Spinal cord (tissue), 10 donors: ENCODE data around the gene CRYGB. TPM values are rescaled to one million over a fixed set of nuclear protein-coding genes. Genes with fewer than 3 reads are reported as not detected.
"Not testable (repeated sequence)": the region's sequence is repeated elsewhere in the genome, so short reads cannot be mapped to it uniquely, and the experiment has no call there.

Experiments used
- DNase-seq, 6 donors: peaks; one replicate each; pipeline versions ENCODE4 v3.0.0 to v3.0.0-alpha.2; 2013 to 2015; ENCODE audit warnings: low spot score in 6 of 6, low read depth in 4 of 6
- H3K27ac ChIP-seq: one replicate; pipeline ENCODE4 v1.5.1; 2013; ENCODE audit warnings: low read depth, low read length, control low read depth
- H3K27me3 ChIP-seq: one replicate; pipeline ENCODE4 v1.6.1; 2013; ENCODE audit warnings: low read length; ENCODE audit not compliant: control insufficient read depth, insufficient read depth
- H3K36me3 ChIP-seq: one replicate; pipeline ENCODE4 v1.6.1; 2013; ENCODE audit warnings: low read length; ENCODE audit not compliant: control insufficient read depth, insufficient read depth
- H3K4me1 ChIP-seq: one replicate; pipeline ENCODE4 v1.6.1; 2013; ENCODE audit warnings: low read length; ENCODE audit not compliant: control insufficient read depth, insufficient read depth
- H3K4me3 ChIP-seq: one replicate; pipeline ENCODE4 v1.5.1; 2013; ENCODE audit warnings: low read depth, low read length, control low read depth
- H3K9me3 ChIP-seq: one replicate; pipeline ENCODE4 v1.6.1; 2013; ENCODE audit warnings: low read length; ENCODE audit not compliant: control insufficient read depth, insufficient read depth
- WGBS: methylation state at CpG from one replicate; pipeline ENCODE4 v1.1.5; 2013; ENCODE audit warnings: missing lambda C conversion rate; ENCODE audit not compliant: insufficient coverage; 5-methylcytosine and 5-hydroxymethylcytosine counted together
- polyA plus RNA-seq, 2 donors: library from polyadenylated mRNA; unstranded; fragments of 120-200 nt; gene quantifications; one replicate each; pipeline ENCODE4 v1.2.1, GENCODE V29; 2013; ENCODE audit not compliant: insufficient read length in 2 of 2
- total RNA-seq, 2 donors: library from RNA; depleted of rRNA in 1 of 2; stranded (reverse); fragments of 120-200 nt in 1 of 2; fragments of >200 nt in 1 of 2; gene quantifications; one replicate each; pipeline versions ENCODE4 v1.2.3 to v1.2.4, GENCODE V29; 2013 to 2014
- donor health status: healthy.

Gene CRYGB
- total and polyA plus RNA-seq, 4 donors: not detected

DNA sequence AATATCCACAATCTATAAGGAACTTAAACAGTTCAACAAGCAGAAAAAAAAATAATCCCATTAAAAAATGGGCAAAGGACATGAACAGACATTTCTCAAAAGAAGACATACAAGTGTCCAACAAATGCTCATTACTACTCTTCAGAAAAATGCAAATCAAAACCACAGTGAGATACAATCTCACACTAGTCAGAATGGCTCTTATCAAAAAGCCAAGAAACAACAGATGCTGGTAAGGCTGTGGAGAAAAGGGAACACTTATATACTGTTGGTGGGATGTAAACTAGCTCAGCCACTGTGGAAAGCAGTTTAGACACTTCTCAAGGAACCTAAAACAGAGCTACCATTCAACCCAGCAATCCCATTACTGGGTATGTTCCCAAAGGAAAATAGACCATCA is 7.2 kb upstream of the CRYGB start:
- Histone ChIP-seq H3K27me3 (no peaks in the 10 kb centered on the region), H3K4me1 (no peaks in the 10 kb centered on the region), H3K4me3 (no peak overlapping the region), H3K36me3 (no peaks in the 10 kb centered on the region), H3K9me3 (no peaks in the 10 kb centered on the region), H3K27ac (no peak overlapping the region)
- DNase-seq: no peak

DNA sequence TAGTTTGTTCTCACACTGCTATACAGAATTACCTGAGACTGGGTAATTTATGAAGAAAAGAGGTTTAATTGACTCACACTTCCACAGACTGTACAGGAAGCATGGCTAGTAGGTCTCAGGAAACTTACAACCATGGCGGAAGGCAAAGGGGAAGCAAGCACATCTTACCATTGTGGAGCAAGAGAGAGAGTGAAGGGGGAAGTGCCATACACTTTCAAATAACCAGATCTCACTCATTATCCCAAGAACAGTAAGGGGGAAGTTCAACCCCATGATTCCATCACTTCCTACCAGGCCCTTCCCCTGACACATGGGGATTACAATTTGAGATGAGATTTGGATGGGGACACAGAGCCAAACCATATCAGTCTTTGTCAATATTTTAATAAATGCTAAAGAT is 5.0 kb upstream of the CRYGB start:
- DNase-seq: no peak
- Histone ChIP-seq H3K9me3 (no peaks in the 10 kb centered on the region), H3K27ac (no peak overlapping the region), H3K36me3 (no peaks in the 10 kb centered on the region), H3K4me1 (no peaks in the 10 kb centered on the region), H3K4me3 (no peak overlapping the region), H3K27me3 (no peaks in the 10 kb centered on the region)
- no CpG with 5 or more reads among the region's 1 CpG for WGBS

DNA sequence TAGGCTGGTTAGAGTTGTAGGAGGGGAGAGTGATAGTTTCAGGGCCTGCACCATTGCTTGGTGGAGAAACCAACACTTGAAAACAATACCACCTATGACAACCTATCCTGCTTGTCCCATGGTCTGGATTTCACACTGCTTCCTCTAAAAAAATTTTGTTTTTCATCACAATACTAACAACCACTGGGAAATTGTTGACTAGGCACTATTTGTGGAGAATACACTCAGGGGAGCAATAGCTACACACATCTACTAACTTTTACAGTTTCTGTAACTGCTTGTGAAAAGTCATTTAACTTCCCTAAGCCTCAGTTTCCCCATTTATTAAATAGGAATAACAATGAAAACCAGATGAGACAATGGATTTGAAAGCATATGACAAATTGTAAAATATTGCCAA is 4.1 kb upstream of the CRYGB start:
- no peak overlapping the region for H3K4me3 ChIP-seq
- H3K36me3 ChIP-seq: no peaks in the 10 kb centered on the region
- no peaks in the 10 kb centered on the region for H3K27me3 ChIP-seq
- H3K4me1 ChIP-seq: no peaks in the 10 kb centered on the region
- H3K9me3 ChIP-seq: no peaks in the 10 kb centered on the region
- DNase-seq: no peak
- no peak overlapping the region for H3K27ac ChIP-seq

DNA sequence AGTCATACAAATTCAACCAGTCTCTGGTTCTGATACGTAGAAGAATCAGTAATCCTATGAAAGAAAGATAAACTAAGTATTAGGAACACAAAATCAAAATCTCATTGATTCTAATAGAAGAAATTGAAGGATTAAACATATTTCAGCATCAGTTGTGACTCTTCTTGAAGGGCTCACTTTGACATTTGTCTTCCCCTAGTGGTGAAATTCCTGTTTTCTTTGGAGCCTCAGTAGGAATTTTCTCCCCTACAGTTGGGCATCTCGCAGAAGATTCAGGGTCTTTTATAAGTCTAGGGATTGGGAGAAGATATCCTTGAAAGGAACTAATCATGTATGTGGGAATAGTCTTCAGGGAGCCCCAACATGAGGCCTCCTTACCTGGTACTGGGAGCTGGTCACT is 2.8 kb upstream of the CRYGB start:
- no peaks in the 10 kb centered on the region for H3K27me3 ChIP-seq

DNA sequence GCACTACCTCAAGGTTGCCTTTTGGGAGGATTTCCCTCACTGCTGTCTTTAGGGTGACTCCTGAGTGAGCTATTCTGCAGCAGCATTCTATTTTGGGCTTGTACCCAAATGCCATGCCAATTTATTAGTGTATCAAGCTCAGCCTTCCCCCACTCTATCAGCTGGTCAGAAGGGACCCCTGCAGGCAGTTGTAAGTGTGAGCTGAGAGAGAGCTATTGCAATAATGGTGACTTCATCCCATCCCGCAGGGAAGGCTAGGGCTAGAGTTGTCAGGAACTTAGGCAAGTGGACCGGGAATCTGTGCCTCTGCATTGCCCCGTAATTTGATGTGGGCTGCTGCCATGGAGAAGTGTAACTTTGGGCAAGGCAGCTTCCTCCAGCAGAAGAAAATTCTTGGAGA is 1.8 kb upstream of the CRYGB start:
- 86% methylated on average over 3 of the region's 3 CpGs for WGBS
- no peaks in the 10 kb centered on the region for H3K27me3 ChIP-seq
- DNase-seq: no peak

More for the DNA sequence above, 2.8 kb upstream of the CRYGB start:
- WGBS: 50% methylated on average over 1 of the region's 2 CpGs
- DNase-seq: no peak
- Histone ChIP-seq H3K9me3 (no peaks in the 10 kb centered on the region), H3K4me1 (no peaks in the 10 kb centered on the region), H3K36me3 (no peaks in the 10 kb centered on the region), H3K27ac (no peak overlapping the region), H3K4me3 (no peak overlapping the region)

DNA sequence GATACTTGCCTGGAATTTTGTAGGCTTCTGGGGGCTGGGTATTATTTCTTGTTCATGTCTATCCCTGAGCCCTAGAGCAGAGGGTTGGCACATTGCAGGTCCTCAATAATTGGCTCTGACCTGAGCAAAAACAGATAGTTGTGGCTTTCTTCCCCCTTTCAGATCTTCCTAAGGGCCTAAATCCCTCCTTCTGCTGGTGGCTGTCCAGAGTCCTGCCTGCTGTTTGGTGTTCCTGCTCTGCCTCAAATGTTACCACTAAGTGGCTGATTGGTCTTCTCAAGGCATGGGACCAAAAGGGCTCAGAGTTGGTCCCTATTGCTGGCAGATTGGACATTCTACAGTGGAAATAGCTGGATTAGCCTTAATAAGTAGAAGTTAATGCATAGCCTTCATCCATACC is 1.1 kb upstream of the CRYGB start:
- Histone ChIP-seq H3K9me3 (no peaks in the 10 kb centered on the region), H3K27ac (no peak overlapping the region), H3K36me3 (no peaks in the 10 kb centered on the region), H3K4me3 (no peak overlapping the region), H3K27me3 (no peaks in the 10 kb centered on the region), H3K4me1 (peaks cover 2% of the 10 kb centered on the region)
- no peak for DNase-seq

More for the DNA sequence above, 1.8 kb upstream of the CRYGB start:
- H3K4me3 ChIP-seq: no peak overlapping the region
- no peaks in the 10 kb centered on the region for H3K9me3 ChIP-seq
- no peak overlapping the region for H3K27ac ChIP-seq
- no peaks in the 10 kb centered on the region for H3K4me1 ChIP-seq
- H3K36me3 ChIP-seq: no peaks in the 10 kb centered on the region

DNA sequence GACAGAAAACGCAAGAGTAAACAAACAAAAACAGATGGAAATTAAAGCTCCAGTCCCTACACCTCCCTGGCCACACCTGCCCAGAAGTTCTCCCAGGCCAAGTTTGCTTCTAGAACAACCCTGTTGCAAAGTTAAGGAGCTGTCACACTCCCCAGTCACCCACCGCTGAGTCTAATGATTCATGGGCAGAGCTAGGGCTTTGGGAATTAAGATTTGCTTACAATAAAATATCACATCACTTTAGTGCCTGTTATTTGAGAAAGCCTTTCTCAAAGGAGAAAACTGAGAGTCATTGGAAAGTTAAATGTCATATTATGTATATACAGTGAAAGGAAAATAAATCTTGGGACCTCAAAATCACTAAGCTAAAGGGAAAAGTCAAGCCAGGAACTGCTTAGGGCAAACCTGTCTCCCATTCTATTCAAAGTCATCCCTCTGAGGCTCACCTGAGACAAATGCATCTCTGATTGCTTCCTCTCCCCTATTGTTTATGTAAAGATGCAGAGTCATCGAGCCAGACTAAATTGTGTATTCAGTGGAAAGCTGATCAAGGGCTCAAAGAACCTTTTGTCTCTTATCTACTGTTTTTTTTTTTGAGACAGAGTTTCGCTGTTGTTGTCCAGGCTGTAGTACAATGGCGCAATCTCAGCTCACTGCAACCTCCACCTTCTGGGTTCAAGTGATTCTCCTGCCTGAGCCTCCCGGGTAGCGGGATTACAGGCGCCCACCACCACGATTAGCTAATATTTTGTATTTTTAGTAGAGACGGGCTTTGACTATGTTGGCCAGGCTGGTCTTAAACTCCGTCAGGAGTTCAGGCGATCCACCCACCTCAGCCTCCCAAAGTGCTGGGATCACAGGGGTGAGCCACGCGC is 2.8 kb downstream of the CRYGB start:
- Histone ChIP-seq H3K36me3 (no peaks in the 10 kb centered on the region), H3K4me1 (peaks cover 2% of the 10 kb centered on the region), H3K4me3 (no peak overlapping the region), H3K27ac (no peak overlapping the region), H3K9me3 (no peaks in the 10 kb centered on the region), H3K27me3 (no peaks in the 10 kb centered on the region)
- WGBS: 64% methylated on average over 5 of the region's 14 CpGs
- no peak for DNase-seq

DNA sequence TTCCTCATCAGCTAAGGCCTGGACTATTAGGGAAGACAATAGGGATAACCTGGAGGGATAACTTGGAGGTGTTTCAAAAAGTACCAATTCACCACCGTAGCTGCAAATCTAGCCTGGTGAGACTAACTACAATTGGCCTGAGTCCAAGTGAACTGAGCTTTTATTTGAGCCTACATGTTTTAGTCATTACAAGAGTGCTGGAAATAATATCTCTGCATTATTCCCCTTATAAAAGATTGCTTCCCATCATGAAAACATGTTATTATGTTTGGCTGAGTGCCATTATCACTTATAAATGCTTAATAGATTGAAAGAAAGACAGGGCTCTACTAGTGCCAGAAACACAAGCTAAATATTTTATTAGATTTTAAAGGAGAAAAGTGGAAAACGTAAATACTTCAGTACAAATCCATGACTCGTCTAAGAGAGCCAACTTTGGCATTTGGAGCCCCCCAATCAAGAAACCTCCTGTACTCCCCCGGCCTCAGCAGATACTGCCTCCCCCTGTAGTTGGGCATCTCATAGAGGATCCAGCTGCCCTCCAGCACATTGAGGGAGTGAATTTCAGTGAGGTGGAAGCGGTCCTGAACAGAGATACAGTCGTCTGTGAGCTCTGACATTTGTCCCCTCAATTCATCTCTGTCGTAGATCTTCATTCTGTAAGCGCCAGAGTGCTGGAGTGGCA is 3.6 kb downstream of the CRYGB start:
- DNase-seq: peak in 2 of 6 donors; percentile 60 to 85
- H3K27ac ChIP-seq: no peak overlapping the region
- WGBS: 28% methylated on average over 4 of the region's 8 CpGs

DNA sequence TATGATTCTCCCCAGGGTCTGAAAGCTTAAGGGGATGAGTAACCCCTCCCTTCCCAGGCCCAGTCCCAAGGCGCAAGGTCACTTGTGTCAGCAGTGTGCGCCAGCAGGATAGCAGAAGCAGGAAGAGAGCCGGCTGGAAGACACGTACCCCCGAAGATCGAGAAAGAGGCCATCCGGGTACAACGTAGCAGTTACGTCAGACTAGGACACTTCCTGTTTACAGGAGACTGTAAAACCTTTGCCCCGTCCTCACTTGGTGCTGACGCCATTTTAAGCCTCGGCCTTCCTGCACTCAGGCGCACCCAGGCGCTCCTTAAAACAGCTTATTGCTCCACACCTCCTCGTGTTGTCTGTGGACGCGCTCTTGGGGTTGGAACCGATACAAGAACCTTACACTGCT is 6.5 kb downstream of the CRYGB start:
- no peaks in the 10 kb centered on the region for H3K27me3 ChIP-seq
- no peak for DNase-seq
- H3K9me3 ChIP-seq: no peaks in the 10 kb centered on the region
- peaks cover 9% of the 10 kb centered on the region for H3K4me1 ChIP-seq
- H3K27ac ChIP-seq: no peak overlapping the region
- no peaks in the 10 kb centered on the region for H3K36me3 ChIP-seq
- H3K4me3 ChIP-seq: no peak overlapping the region
- 94% methylated on average over 18 of the region's 18 CpGs for WGBS

More for the DNA sequence above, 3.6 kb downstream of the CRYGB start:
- no peaks in the 10 kb centered on the region for H3K36me3 ChIP-seq
- no peak overlapping the region for H3K4me3 ChIP-seq
- H3K27me3 ChIP-seq: no peaks in the 10 kb centered on the region
- peaks cover 2% of the 10 kb centered on the region for H3K4me1 ChIP-seq
- H3K9me3 ChIP-seq: no peaks in the 10 kb centered on the region

DNA sequence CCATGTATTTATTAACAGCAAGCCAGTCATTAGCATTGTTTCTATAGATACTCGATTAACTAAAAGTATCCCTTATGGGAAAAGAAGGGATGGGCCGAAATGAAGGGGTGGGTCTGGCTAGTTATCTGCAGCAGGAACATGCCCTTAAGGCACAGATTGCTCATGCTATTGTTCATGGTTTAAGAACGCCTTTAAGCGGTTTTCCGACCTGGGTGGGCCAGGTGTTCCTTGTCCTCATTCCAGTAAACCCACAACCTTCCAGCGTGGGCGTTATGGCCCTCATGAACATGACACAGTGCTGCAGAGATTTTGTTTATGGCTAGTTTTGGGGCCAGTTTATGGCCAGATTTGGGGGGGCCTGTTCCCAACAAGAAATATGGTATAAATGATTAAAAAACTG is 7.6 kb downstream of the CRYGB start:
- not testable (repeated sequence) for H3K27ac ChIP-seq, H3K9me3 ChIP-seq, H3K27me3 ChIP-seq, H3K4me1 ChIP-seq, DNase-seq, H3K36me3 ChIP-seq, H3K4me3 ChIP-seq
- WGBS: 100% methylated on average over 3 of the region's 7 CpGs
